PC-3 (cell line): ENCODE measurements around the gene MIS18BP1. TPM values are rescaled to one million over a fixed set of nuclear protein-coding genes. Genes with fewer than 3 reads are reported as not detected.

Experiments
- ATAC-seq: fragments of 200-7000 bp; cut with Tn5 transposase; 2 replicates; pipeline ENCODE4 v1.9.1; 2020; ENCODE audit warnings: mild to moderate bottlenecking, moderate library complexity
- BruUV-seq: library from RNA; stranded (reverse); fragments of 400-500 nt; replicated peaks from 2 replicates; lab custom pipeline; 2021; lab: Mats Ljungman, UMichigan
- CTCF ChIA-PET: fragments of 300-600 bp; sonication (Branson Sonifier 250); formaldehyde crosslinking; loops from one replicate; lab custom pipeline; 2022; ENCODE audit warnings: antibody characterized with exemption; lab: Charles Lee
- POLR2A ChIA-PET: fragments of 300-600 bp; sonication (Branson Sonifier 250); formaldehyde crosslinking; loops from one replicate; lab custom pipeline; 2022; ENCODE audit warnings: antibody characterized with exemption; ENCODE audit not compliant: unreplicated experiment; lab: Charles Lee
- DNase-seq: peaks from one replicate; pipeline ENCODE4 v3.0.0-alpha.2; 2015
- H2AFZ ChIP-seq: fragments of 300-600 bp; sonication (generic); 2 replicates; pipeline ENCODE4 v1.6.0; 2016; ENCODE audit warnings: antibody characterized with exemption, low read length
- H3F3A ChIP-seq: fragments of 300-600 bp; sonication (generic); one replicate; pipeline ENCODE4 v1.6.0; 2017; ENCODE audit warnings: antibody characterized with exemption, low read length, control low read depth, mild to moderate bottlenecking; ENCODE audit not compliant: unreplicated experiment
- H3K27ac ChIP-seq: fragments of 300-600 bp; sonication (generic); 2 replicates; pipeline ENCODE4 v1.5.1; 2016; ENCODE audit warnings: mild to moderate bottlenecking, low read length
- H3K27me3 ChIP-seq: fragments of 300-600 bp; sonication (generic); 2 replicates; pipeline ENCODE4 v1.6.1; 2016; ENCODE audit warnings: low read length, mixed read lengths
- H3K36me3 ChIP-seq: fragments of 300-600 bp; sonication (generic); 2 replicates; pipeline ENCODE4 v1.6.1; 2016; ENCODE audit warnings: low read depth, mixed run types, low read length, mixed read lengths
- H3K4me1 ChIP-seq: fragments of 300-600 bp; sonication (generic); 2 replicates; pipeline ENCODE4 v1.5.1; 2016; ENCODE audit warnings: low read length; ENCODE audit not compliant: insufficient read depth
- H3K4me2 ChIP-seq: fragments of 300-600 bp; sonication (generic); 2 replicates; pipeline ENCODE4 v1.6.0; 2016; ENCODE audit warnings: low read length
- H3K4me3 ChIP-seq: fragments of 300-600 bp; sonication (generic); 2 replicates; pipeline ENCODE4 v1.5.1; 2016; ENCODE audit warnings: mild to moderate bottlenecking, low read length, mixed read lengths
- H3K79me2 ChIP-seq: fragments of 300-600 bp; sonication (generic); 2 replicates; pipeline ENCODE4 v1.6.1; 2017; ENCODE audit warnings: low read length, mixed read lengths
- H3K9ac ChIP-seq: fragments of 300-600 bp; sonication (generic); 2 replicates; pipeline ENCODE4 v1.6.0; 2016; ENCODE audit warnings: mild to moderate bottlenecking, low read length
- H3K9me2 ChIP-seq: fragments of 300-600 bp; sonication (generic); replicated peaks from 2 replicates; pipeline ENCODE4 v1.6.1; 2016; ENCODE audit warnings: mixed run types, low read length, mixed read lengths
- H3K9me3 ChIP-seq: fragments of 300-600 bp; sonication (generic); 2 replicates; pipeline ENCODE4 v1.6.1; 2016; ENCODE audit warnings: low read length, mixed read lengths
- H4K20me1 ChIP-seq: fragments of 300-600 bp; sonication (generic); 2 replicates; pipeline ENCODE4 v1.6.1; 2016; ENCODE audit warnings: low read length, mixed read lengths
- EZH2 ChIP-seq: fragments of 300-600 bp; sonication (generic); IDR thresholded peaks from one replicate; pipeline ENCODE4 v1.6.1; 2017; ENCODE audit warnings: antibody characterized with exemption, mild to moderate bottlenecking, low read length; ENCODE audit not compliant: unreplicated experiment
- EZH2phosphoT487 ChIP-seq: fragments of 300-600 bp; sonication (generic); IDR thresholded peaks from 2 replicates; pipeline ENCODE4 v1.6.1; 2018; ENCODE audit warnings: mild to moderate bottlenecking, antibody characterized with exemption, low read length, borderline replicate concordance
- intact Hi-C: fragments of 100-400 bp; cut with micrococcal nuclease; formaldehyde crosslinking; loops from 2 replicates; pipeline ENCODE4 v1.9.0; 2023
- total RNA-seq: library from RNA; depleted of rRNA; stranded (reverse); fragments of >200 nt; gene quantifications from 2 replicates; pipeline ENCODE4 v1.2.3, GENCODE V29; 2014
- TF ChIP-seq, protein P1 (sequence below): fragments of 300-600 bp; sonication (generic); conservative IDR thresholded peaks from 2 replicates; pipeline ENCODE4 v1.5.1; 2017; ENCODE audit warnings: antibody characterized with exemption, low read depth, mild to moderate bottlenecking, low read length

The MIS18BP1 gene
- total RNA-seq, 1 experiment from 2014 or later: 42.3 TPM

DNA sequence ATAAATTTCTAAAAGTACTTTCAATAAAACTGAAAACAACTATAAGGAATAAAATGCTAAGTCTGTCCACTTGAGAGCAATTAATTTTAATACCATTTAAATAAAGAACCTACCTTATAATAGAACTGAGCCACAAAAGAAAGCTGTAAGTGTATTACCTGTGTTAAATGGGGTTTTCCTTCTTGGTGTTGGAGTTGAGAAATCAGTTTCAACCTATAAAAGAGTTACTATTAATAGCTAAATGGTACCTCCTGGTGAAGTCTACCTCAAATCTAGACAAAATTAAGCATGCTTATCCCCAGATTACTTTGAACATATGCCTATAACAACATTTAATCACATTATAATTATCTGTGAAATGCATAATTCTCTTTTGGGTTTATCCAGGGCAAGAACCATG is 48.8 kb downstream of the MIS18BP1 start:
- no peak for ATAC-seq
- peaks cover 25% of the 10 kb centered on the region for H3K36me3 ChIP-seq
- no peaks in the 10 kb centered on the region for H4K20me1 ChIP-seq
- ChIA-PET POLR2A (no interaction called here), CTCF (no interaction called here)
- H3K79me2 ChIP-seq: no peaks in the 10 kb centered on the region
- no TSS peak for BruUV-seq
- no peak overlapping the region for H3K4me2 ChIP-seq
- H3K9me2 ChIP-seq: no peaks in the 10 kb centered on the region
- H3K27ac ChIP-seq: no peak overlapping the region
- H2AFZ ChIP-seq: no peak overlapping the region
- H3K4me3 ChIP-seq: no peak overlapping the region
- H3K9me3 ChIP-seq: no peaks in the 10 kb centered on the region
- H3K27me3 ChIP-seq: no peaks in the 10 kb centered on the region
- TF ChIP-seq, protein P1, sequence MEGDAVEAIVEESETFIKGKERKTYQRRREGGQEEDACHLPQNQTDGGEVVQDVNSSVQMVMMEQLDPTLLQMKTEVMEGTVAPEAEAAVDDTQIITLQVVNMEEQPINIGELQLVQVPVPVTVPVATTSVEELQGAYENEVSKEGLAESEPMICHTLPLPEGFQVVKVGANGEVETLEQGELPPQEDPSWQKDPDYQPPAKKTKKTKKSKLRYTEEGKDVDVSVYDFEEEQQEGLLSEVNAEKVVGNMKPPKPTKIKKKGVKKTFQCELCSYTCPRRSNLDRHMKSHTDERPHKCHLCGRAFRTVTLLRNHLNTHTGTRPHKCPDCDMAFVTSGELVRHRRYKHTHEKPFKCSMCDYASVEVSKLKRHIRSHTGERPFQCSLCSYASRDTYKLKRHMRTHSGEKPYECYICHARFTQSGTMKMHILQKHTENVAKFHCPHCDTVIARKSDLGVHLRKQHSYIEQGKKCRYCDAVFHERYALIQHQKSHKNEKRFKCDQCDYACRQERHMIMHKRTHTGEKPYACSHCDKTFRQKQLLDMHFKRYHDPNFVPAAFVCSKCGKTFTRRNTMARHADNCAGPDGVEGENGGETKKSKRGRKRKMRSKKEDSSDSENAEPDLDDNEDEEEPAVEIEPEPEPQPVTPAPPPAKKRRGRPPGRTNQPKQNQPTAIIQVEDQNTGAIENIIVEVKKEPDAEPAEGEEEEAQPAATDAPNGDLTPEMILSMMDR: no peak
- no peak for TF ChIP-seq EZH2
- TF ChIP-seq EZH2phosphoT487: no peak
- no peaks in the 10 kb centered on the region for H3F3A ChIP-seq
- no peak overlapping the region for H3K9ac ChIP-seq
- no peak for DNase-seq
- no peaks in the 10 kb centered on the region for H3K4me1 ChIP-seq
- intact Hi-C loops: no loop called here

DNA sequence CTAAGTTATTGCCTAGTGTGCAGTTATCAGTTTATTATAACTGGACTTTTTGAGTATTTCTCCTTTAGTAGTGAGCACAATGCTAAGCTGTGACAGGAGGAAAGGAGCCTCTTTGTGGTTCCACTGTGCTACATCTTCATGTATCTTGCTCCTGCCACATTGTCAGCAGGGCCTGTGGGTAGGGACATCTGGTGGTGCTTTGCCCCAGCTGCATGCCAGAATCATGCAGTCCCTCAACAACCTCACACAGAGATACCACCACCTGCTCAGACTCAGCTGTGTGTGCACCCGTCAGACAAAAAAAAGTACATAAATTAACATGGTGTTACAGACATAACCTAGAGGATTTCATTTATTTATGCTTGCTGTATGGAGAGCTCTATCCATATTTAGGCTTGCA is 51.1 kb downstream of the MIS18BP1 start:
- H3K36me3 ChIP-seq: peaks cover 16% of the 10 kb centered on the region
- DNase-seq (peak; percentile 13), ATAC-seq (peak; percentile 92)
- H3K9ac ChIP-seq: no peak overlapping the region
- H4K20me1 ChIP-seq: no peaks in the 10 kb centered on the region
- no peak overlapping the region for H3K27ac ChIP-seq
- BruUV-seq: no TSS peak
- no peak overlapping the region for H2AFZ ChIP-seq
- no peaks in the 10 kb centered on the region for H3F3A ChIP-seq
- POLR2A ChIA-PET: no interaction called here
- TF ChIP-seq EZH2: no peak
- TF ChIP-seq, protein P1: peak; percentile 37; the same call in 1 of the 2 replicates
- H3K4me2 ChIP-seq: no peak overlapping the region
- no peaks in the 10 kb centered on the region for H3K4me1 ChIP-seq
- H3K27me3 ChIP-seq: no peaks in the 10 kb centered on the region
- H3K9me2 ChIP-seq: no peaks in the 10 kb centered on the region
- no peak overlapping the region for H3K4me3 ChIP-seq
- H3K79me2 ChIP-seq: no peaks in the 10 kb centered on the region
- intact Hi-C loops: loop anchor here (1.0 to 2.0 kb wide), 2 partner anchors 67 to 289 kb away; partner anchors contain the start of genes FANCM and FKBP3
- no peaks in the 10 kb centered on the region for H3K9me3 ChIP-seq
- CTCF ChIA-PET: no interaction called here

- intact Hi-C loops: loop anchor here (5.0 kb wide), 1 partner anchor 68 kb away; no protein-coding TSS in a partner anchor
- no peaks in the 10 kb centered on the region for H3K9me2 ChIP-seq
- H3K4me3 ChIP-seq: no peak overlapping the region
- no peaks in the 10 kb centered on the region for H3K79me2 ChIP-seq
- H3K27ac ChIP-seq: no peak overlapping the region
- no peak overlapping the region for H3K9ac ChIP-seq
- ChIA-PET POLR2A (interaction anchor here (0.6 kb wide), 1 partner anchor 251 kb away, joined by 3 read pairs; no protein-coding TSS in a partner anchor), CTCF (no interaction called here)
- TF ChIP-seq, protein P1: no peak
- no peak for TF ChIP-seq EZH2
- no peak for TF ChIP-seq EZH2phosphoT487
- DNase-seq (no peak), ATAC-seq (no peak)
- no peaks in the 10 kb centered on the region for H3K9me3 ChIP-seq
- H3F3A ChIP-seq: no peaks in the 10 kb centered on the region
- H2AFZ ChIP-seq: no peak overlapping the region
- peaks cover 9% of the 10 kb centered on the region; the same call in 1 of the 2 replicates for H3K36me3 ChIP-seq
- H3K4me2 ChIP-seq: no peak overlapping the region
- no peaks in the 10 kb centered on the region for H3K27me3 ChIP-seq
- BruUV-seq: no TSS peak
- no peaks in the 10 kb centered on the region for H4K20me1 ChIP-seq
- no peaks in the 10 kb centered on the region for H3K4me1 ChIP-seq
These were observed 53.8 kb downstream of the MIS18BP1 start for GRCh38 chr14:45199230-45199629.
